HCT116 (cell line): Measurements from ENCODE around the gene SLC25A12. TPM values are rescaled to one million over a fixed set of nuclear protein-coding genes. Genes with fewer than 3 reads are reported as not detected.

Experiments used
- ATAC-seq: fragments of 200-7000 bp; cut with Tn5 transposase; 2 replicates; pipeline ENCODE4 v1.9.1; 2020; ENCODE audit warnings: mild to moderate bottlenecking, moderate library complexity
- BruUV-seq: library from RNA; stranded (reverse); fragments of 400-500 nt; replicated peaks from 2 replicates; lab custom pipeline; 2021; lab: Mats Ljungman, UMichigan
- CTCF ChIA-PET: fragments of 300-600 bp; sonication (Branson Sonifier 250); formaldehyde crosslinking; loops from one replicate; lab custom pipeline; 2021; ENCODE audit warnings: antibody characterized with exemption; lab: Charles Lee
- POLR2A ChIA-PET: fragments of 300-600, 350-600 bp; sonication (Branson Sonifier 250); formaldehyde crosslinking; loops from one replicate; lab custom pipeline; 2021; ENCODE audit warnings: antibody characterized with exemption; lab: Charles Lee
- RAD21 ChIA-PET, 2 experiments: fragments of 300-600 bp; sonication (Branson Sonifier 250); formaldehyde crosslinking; loops; one replicate each; lab custom pipeline; 2023; ENCODE audit warnings: low total read pairs in 2 of 2; ENCODE audit not compliant: uncharacterized antibody in 2 of 2, unreplicated experiment in 2 of 2, low non-redundant PET in 1 of 2; lab: Charles Lee
- DNase-seq: peaks from one replicate; pipeline ENCODE4 v3.0.0-alpha.2; 2010; ENCODE audit warnings: low read depth, low spot score
- H2AFZ ChIP-seq: fragments of 200-600 bp; shearing (Covaris generic), sonication (generic); 2 replicates; pipeline ENCODE4 v1.6.1; 2017; ENCODE audit warnings: low read depth, mixed run types, mixed read lengths, antibody characterized with exemption, low read length; ENCODE audit not compliant: poor library complexity, severe bottlenecking
- H3K27ac ChIP-seq: 2 replicates; pipeline ENCODE4 v1.5.1; 2012; ENCODE audit warnings: low read depth, low read length
- H3K27me3 ChIP-seq: fragments of 200-600 bp; sonication (generic); 2 replicates; pipeline ENCODE4 v1.6.1; 2016; ENCODE audit warnings: mixed run types, low read length, mixed read lengths; ENCODE audit not compliant: insufficient read depth
- H3K36me3 ChIP-seq, 2 experiments: fragments of 200-500 bp in 1 of 2; fragments of 200-600 bp in 1 of 2; sonication (Bioruptor generic) in 1 of 2; sonication (generic) in 1 of 2; 2 replicates each; pipeline versions ENCODE4 v1.5.1 to v1.6.1; 2014 to 2016; ENCODE audit warnings: low read length in 2 of 2, inconsistent platforms in 1 of 2, mixed read lengths in 1 of 2, mixed run types in 1 of 2; ENCODE audit not compliant: insufficient read depth in 2 of 2, control insufficient read depth in 1 of 2
- H3K4me1 ChIP-seq, 2 experiments: fragments of 200-600 bp in 1 of 2; sonication (generic) in 1 of 2; 2 replicates each; pipeline versions ENCODE4 v1.5.1 to v1.6.1; 2012 to 2017; ENCODE audit warnings: low read length in 2 of 2, inconsistent platforms in 1 of 2, mild to moderate bottlenecking in 1 of 2, mixed read lengths in 1 of 2, mixed run types in 1 of 2, moderate library complexity in 1 of 2; ENCODE audit not compliant: insufficient read depth in 2 of 2, control insufficient read depth in 1 of 2
- H3K4me2 ChIP-seq: fragments of 200-600 bp; sonication (generic); 2 replicates; pipeline ENCODE4 v1.6.1; 2017; ENCODE audit warnings: mixed run types, low read length, mixed read lengths
- H3K4me3 ChIP-seq, 2 experiments: fragments of 200-600 bp in 1 of 2; sonication (generic) in 1 of 2; replicated peaks in 1 of 2; 2 replicates each; pipeline ENCODE4 v1.5.1; 2011 to 2016; ENCODE audit warnings: low read length in 2 of 2, control low read depth in 1 of 2, low read depth in 1 of 2, mild to moderate bottlenecking in 1 of 2, mixed read lengths in 1 of 2, mixed run types in 1 of 2
- H3K79me2 ChIP-seq: fragments of 200-600 bp; sonication (generic); 2 replicates; pipeline ENCODE4 v1.6.1; 2017; ENCODE audit warnings: mild to moderate bottlenecking, mixed run types, low read length, moderate library complexity, mixed read lengths; ENCODE audit not compliant: insufficient read depth
- H3K9ac ChIP-seq: fragments of 200-600 bp; sonication (generic); 2 replicates; pipeline ENCODE4 v1.6.1; 2016; ENCODE audit warnings: low read length, mixed read lengths
- H3K9me2 ChIP-seq: fragments of 200-600 bp; sonication (generic), shearing (Covaris generic); 2 replicates; pipeline ENCODE4 v1.6.1; 2017; ENCODE audit warnings: mixed run types, mild to moderate bottlenecking, moderate library complexity; ENCODE audit not compliant: insufficient read depth
- H3K9me3 ChIP-seq, 2 experiments: fragments of 200-500 bp in 1 of 2; fragments of 200-600 bp in 1 of 2; sonication (Bioruptor generic) in 1 of 2; sonication (generic) in 1 of 2; 2 replicates each; pipeline ENCODE4 v1.6.1; 2014 to 2017; ENCODE audit warnings: low read length in 2 of 2, mixed read lengths in 2 of 2, inconsistent platforms in 1 of 2, low read depth in 1 of 2, mild to moderate bottlenecking in 1 of 2, mixed run types in 1 of 2, moderate library complexity in 1 of 2; ENCODE audit not compliant: control insufficient read depth in 1 of 2, insufficient read depth in 1 of 2
- H4K20me1 ChIP-seq: fragments of 200-600 bp; sonication (generic), shearing (Covaris generic); 2 replicates; pipeline ENCODE4 v1.6.1; 2017; ENCODE audit warnings: mixed run types, mild to moderate bottlenecking, moderate library complexity; ENCODE audit not compliant: insufficient read depth
- CBX3 ChIP-seq: IDR thresholded peaks from 2 replicates; pipeline ENCODE4 v1.6.1; 2012; ENCODE audit warnings: low read depth
- CEBPB ChIP-seq: IDR thresholded peaks from 2 replicates; pipeline ENCODE4 v1.6.1; 2012; ENCODE audit warnings: low read depth
- CTCF ChIP-seq, 3 experiments: fragments of 200-600 bp in 1 of 3; sonication (generic) in 1 of 3; IDR thresholded peaks in 2 of 3; conservative IDR thresholded peaks in 1 of 3; 2 replicates each; pipeline ENCODE4 v1.5.1; 2012 to 2017; ENCODE audit warnings: low read depth in 2 of 3, low read length in 2 of 3, antibody characterized with exemption in 1 of 3, borderline replicate concordance in 1 of 3, control low read depth in 1 of 3, mild to moderate bottlenecking in 1 of 3, mixed read lengths in 1 of 3, mixed run types in 1 of 3, moderate library complexity in 1 of 3; ENCODE audit not compliant: insufficient read depth in 1 of 3
- EGR1 ChIP-seq: IDR thresholded peaks from 2 replicates; pipeline ENCODE4 v1.6.1; 2012; ENCODE audit warnings: low read depth
- ELF1 ChIP-seq: IDR thresholded peaks from 2 replicates; pipeline ENCODE4 v1.6.1; 2012; ENCODE audit warnings: low read depth, borderline replicate concordance
- EZH2 ChIP-seq: fragments of 200-600 bp; sonication (generic); IDR thresholded peaks from 2 replicates; pipeline ENCODE4 v1.6.1; 2017; ENCODE audit warnings: antibody characterized with exemption, mixed run types
- EZH2phosphoT487 ChIP-seq: fragments of 200-600 bp; IDR thresholded peaks from 2 replicates; pipeline ENCODE4 v1.6.1; 2018; ENCODE audit warnings: antibody characterized with exemption, borderline replicate concordance
- FOSL1 ChIP-seq: IDR thresholded peaks from 2 replicates; pipeline ENCODE4 v1.6.1; 2012; ENCODE audit warnings: low read depth
- JUND ChIP-seq: IDR thresholded peaks from 2 replicates; pipeline ENCODE4 v1.6.1; 2012
- POLR2A ChIP-seq: IDR thresholded peaks from 2 replicates; pipeline ENCODE4 v1.7.0; 2011; ENCODE audit warnings: borderline replicate concordance; ENCODE audit not compliant: insufficient read depth, insufficient read length; ENCODE audit errors: extremely low read depth
- POLR2AphosphoS5 ChIP-seq: IDR thresholded peaks from 2 replicates; pipeline ENCODE4 v1.6.1; 2011; ENCODE audit warnings: mild to moderate bottlenecking, low read depth, low read length, moderate library complexity
- RAD21 ChIP-seq: IDR thresholded peaks from 2 replicates; pipeline ENCODE4 v1.6.1; 2012; ENCODE audit warnings: low read depth, mild to moderate bottlenecking
- REST ChIP-seq: IDR thresholded peaks from 2 replicates; pipeline ENCODE4 v1.6.1; 2012; ENCODE audit warnings: low read depth
- SIN3A ChIP-seq: IDR thresholded peaks from 2 replicates; pipeline ENCODE4 v1.6.1; 2012; ENCODE audit warnings: low read depth
- SP1 ChIP-seq: IDR thresholded peaks from 2 replicates; pipeline ENCODE4 v1.6.1; 2012; ENCODE audit warnings: low read depth
- SRF ChIP-seq: IDR thresholded peaks from 2 replicates; pipeline ENCODE4 v1.6.1; 2012; ENCODE audit warnings: low read depth
- TCF7L2 ChIP-seq: IDR thresholded peaks from 2 replicates; pipeline ENCODE4 v1.7.0; 2011; ENCODE audit warnings: borderline replicate concordance, inconsistent platforms; ENCODE audit not compliant: insufficient read depth, insufficient read length; ENCODE audit errors: extremely low read depth
- ZFX ChIP-seq: fragments of 450-650 bp; IDR thresholded peaks from 2 replicates; pipeline ENCODE4 v1.6.1; 2017
- ZNF274 ChIP-seq: fragments of 200-500 bp; sonication (Bioruptor generic); IDR thresholded peaks from 2 replicates; pipeline ENCODE4 v1.6.1; 2014; ENCODE audit warnings: mild to moderate bottlenecking, low read depth, low read length, inconsistent platforms
- intact Hi-C: fragments of 100-400 bp; cut with micrococcal nuclease; formaldehyde crosslinking; loops from 2 replicates; pipeline ENCODE4 v1.10.0; 2022
- total RNA-seq: library from RNA; stranded (reverse); gene quantifications from one replicate; pipeline ENCODE4 v1.2.1, GENCODE V29; 2021; ENCODE audit not compliant: unreplicated experiment
- TF ChIP-seq, protein P1 (sequence below): IDR thresholded peaks from 2 replicates; pipeline ENCODE4 v1.6.1; 2012

SLC25A12 gene
- total RNA-seq, 1 experiment from 2014 or later = 16.0 TPM

- CTCF ChIA-PET = no interaction called here
Observed at GRCh38 chr2:171939058-171939742, 45.2 kb upstream of the SLC25A12 start.

More at GRCh38 chr2:171939058-171939742, 45.2 kb upstream of the SLC25A12 start:
- H3K4me1 ChIP-seq = no peaks in the 10 kb centered on the region
- no peaks in the 10 kb centered on the region for H3K9me3 ChIP-seq
- H4K20me1 ChIP-seq = no peaks in the 10 kb centered on the region; the same call in 1 of the 2 replicates
- no TSS peak for BruUV-seq
- H3K9ac ChIP-seq = no peak overlapping the region
- H3K79me2 ChIP-seq = peaks cover 99% of the 10 kb centered on the region
- H3K27me3 ChIP-seq = no peaks in the 10 kb centered on the region
- no peaks in the 10 kb centered on the region for H3K36me3 ChIP-seq
- ATAC-seq = no peak
- TF ChIP-seq EZH2phosphoT487 (no peak), TCF7L2 (no peak), SRF (no peak), ZNF274 (no peak), FOSL1 (no peak), CEBPB (no peak), ELF1 (no peak), POLR2AphosphoS5 (no peak), JUND (no peak), ZFX (no peak), CBX3 (no peak), REST (no peak), CTCF (IDR thresholded peaks at IDR 0.05 in 2 of 3, conservative IDR thresholded peaks at IDR 0.05 in 1 of 3; ENCODE audit: borderline replicate concordance in 1 of 3, insufficient read depth in 1 of 3, low read depth in 2 of 3, low read length in 2 of 3) (no peak), EZH2 (no peak), EGR1 (no peak), SIN3A (no peak), SP1 (no peak), RAD21 (no peak), POLR2A (no peak)
- TF ChIP-seq, protein P1, sequence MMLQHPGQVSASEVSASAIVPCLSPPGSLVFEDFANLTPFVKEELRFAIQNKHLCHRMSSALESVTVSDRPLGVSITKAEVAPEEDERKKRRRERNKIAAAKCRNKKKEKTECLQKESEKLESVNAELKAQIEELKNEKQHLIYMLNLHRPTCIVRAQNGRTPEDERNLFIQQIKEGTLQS = no peak
- no peak overlapping the region for H3K4me2 ChIP-seq
- no peak overlapping the region for H3K4me3 ChIP-seq
- POLR2A ChIA-PET = no interaction called here
- H3K27ac ChIP-seq = no peak overlapping the region
- no peak for DNase-seq
- intact Hi-C loops = no loop called here
- no peak overlapping the region for H2AFZ ChIP-seq
- RAD21 ChIA-PET = no interaction called here
- no peaks in the 10 kb centered on the region for H3K9me2 ChIP-seq
